Uterus (tissue), 4 donors: ENCODE results near the gene NDE1. TPM values are rescaled to one million over a fixed set of nuclear protein-coding genes. Genes with fewer than 3 reads are reported as not detected.
"Not testable (repeated sequence)": the region's sequence is repeated elsewhere in the genome, so short reads cannot be mapped to it uniquely, and the experiment has no call there.

Source experiments
- DNase-seq, 2 donors: peaks; one replicate each; pipeline ENCODE4 v3.0.0-alpha.2; 2019 to 2020
- H3K27ac ChIP-seq, 2 donors: fragments of 200-600 bp; sonication (generic); 1 replicate in 1 of 2; 2 replicates in 1 of 2; pipeline ENCODE4 v1.5.1; 2016 to 2018
- H3K27me3 ChIP-seq, 2 donors: fragments of 200-600 bp; sonication (generic); one replicate each; pipeline ENCODE4 v1.5.1; 2018 to 2019; ENCODE audit warnings: control low read depth in 1 of 2
- H3K36me3 ChIP-seq, 2 donors: fragments of 200-600 bp; sonication (generic); one replicate each; pipeline ENCODE4 v1.5.1; 2019; ENCODE audit warnings: control low read depth in 1 of 2
- H3K4me1 ChIP-seq, 2 donors: fragments of 200-600 bp; sonication (generic); one replicate each; pipeline ENCODE4 v1.5.1; 2018 to 2019; ENCODE audit warnings: control low read depth in 1 of 2
- H3K4me3 ChIP-seq, 2 donors: fragments of 200-600 bp; sonication (generic); 1 replicate in 1 of 2; 2 replicates in 1 of 2; pipeline ENCODE4 v1.5.1; 2018 to 2019; ENCODE audit warnings: mild to moderate bottlenecking in 1 of 2
- H3K9me3 ChIP-seq, 2 donors: fragments of 200-600 bp; sonication (generic); one replicate each; pipeline ENCODE4 v1.5.1; 2019; ENCODE audit warnings: control low read depth in 1 of 2
- CTCF ChIP-seq, 4 experiments: fragments of 200-600 bp in 2 of 4; fragments of 450-650 bp in 2 of 4; sonication (generic) in 2 of 4; IDR thresholded peaks; one replicate each; pipeline ENCODE4 v1.5.1; 2016 to 2019; ENCODE audit warnings: antibody characterized with exemption in 4 of 4, mild to moderate bottlenecking in 2 of 4, moderate library complexity in 1 of 4
- POLR2A ChIP-seq, 2 donors: fragments of 450-650 bp; IDR thresholded peaks; one replicate each; pipeline ENCODE4 v1.6.1; 2016; ENCODE audit warnings: antibody characterized with exemption in 2 of 2, mild to moderate bottlenecking in 1 of 2, moderate library complexity in 1 of 2
- intact Hi-C: fragments of 100-400 bp; cut with DNase I; formaldehyde crosslinking; loops from one replicate; pipeline ENCODE4 v1.15.1; 2023; ENCODE audit warnings: low total_unique reads
- total RNA-seq, 4 donors: library from RNA; depleted of rRNA in 3 of 4; stranded (reverse); fragments of >200 nt in 3 of 4; gene quantifications; one replicate each; pipeline versions ENCODE4 v1.1.0 to v1.2.4, GENCODE V29; 2014 to 2023
- donor health status: DM: yes; HTN: yes; CAD: no.

NDE1 gene
- total RNA-seq, 4 donors from 2014 or later = 23.8 to 53.4 (median 39.2) TPM

DNA sequence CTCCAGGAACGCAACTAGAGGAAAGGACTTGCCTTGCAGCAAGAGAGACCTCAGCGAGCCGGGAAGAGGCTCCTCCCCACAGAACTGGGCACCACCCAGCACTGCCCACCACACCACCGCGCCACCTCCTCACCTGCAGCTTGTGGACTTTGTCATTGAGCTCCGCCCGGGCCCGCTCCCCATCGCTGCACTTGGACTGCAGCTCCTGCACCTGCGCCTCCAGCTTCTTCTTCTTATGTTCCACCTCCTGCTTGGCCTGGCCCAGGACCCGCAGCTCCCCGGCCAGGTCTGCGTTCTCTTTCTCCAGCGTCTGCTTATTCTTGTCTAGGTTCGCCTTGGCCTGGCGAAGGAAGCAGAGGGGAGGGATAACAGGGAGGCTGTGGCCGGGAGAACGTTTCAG, 76.7 kb downstream of the NDE1 start:
- no peaks in the 10 kb centered on the region for H3K36me3 ChIP-seq
- no peaks in the 10 kb centered on the region for H3K9me3 ChIP-seq
- no peak for DNase-seq
- no peak for TF ChIP-seq CTCF (IDR thresholded peaks at IDR 0.05)
- no peak overlapping the region for H3K27ac ChIP-seq
- H3K27me3 ChIP-seq = no peaks in the 10 kb centered on the region
- H3K4me3 ChIP-seq = no peak overlapping the region
- intact Hi-C loops = no loop called here
- H3K4me1 ChIP-seq = no peaks in the 10 kb centered on the region

DNA sequence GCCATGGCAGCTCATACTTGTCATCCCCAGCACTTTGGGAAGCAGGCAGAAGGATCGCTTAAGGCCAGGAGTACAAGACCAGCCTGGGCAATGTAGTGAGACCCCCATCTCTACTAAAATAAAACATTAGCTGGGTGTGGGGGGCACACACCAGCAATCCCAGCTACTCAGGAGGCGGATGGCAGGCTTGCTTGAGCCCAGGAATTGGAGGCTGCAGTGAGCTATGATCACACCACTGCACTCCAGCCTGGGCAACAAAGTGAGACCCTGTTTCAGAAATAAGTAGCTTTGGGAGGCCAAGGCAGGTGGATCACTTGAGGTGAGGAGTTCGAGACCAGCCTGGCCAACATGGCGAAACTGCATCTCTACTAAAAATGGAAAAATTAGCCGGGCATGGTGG, 77.7 kb downstream of the NDE1 start:
- H3K4me3 ChIP-seq, intact Hi-C loops, H3K4me1 ChIP-seq, H3K9me3 ChIP-seq, H3K27ac ChIP-seq, H3K27me3 ChIP-seq, DNase-seq, H3K36me3 ChIP-seq: not testable (repeated sequence)

- no peak overlapping the region for H3K27ac ChIP-seq
- H3K4me3 ChIP-seq = no peak overlapping the region
- DNase-seq = no peak
- intact Hi-C loops = no loop called here
- no peaks in the 10 kb centered on the region for H3K36me3 ChIP-seq
- no peaks in the 10 kb centered on the region for H3K9me3 ChIP-seq
- no peaks in the 10 kb centered on the region for H3K4me1 ChIP-seq
- TF ChIP-seq CTCF (IDR thresholded peaks at IDR 0.05) (no peak), POLR2A (IDR thresholded peaks at IDR 0.05) (no peak)
- H3K27me3 ChIP-seq = no peaks in the 10 kb centered on the region
Measured at GRCh38 chr16:15729152-15729551, 79.1 kb downstream of the NDE1 start.

- no peaks in the 10 kb centered on the region for H3K36me3 ChIP-seq
- DNase-seq = no peak
- H3K27ac ChIP-seq = no peak overlapping the region
- no peak for TF ChIP-seq CTCF (IDR thresholded peaks at IDR 0.05)
- no peak for TF ChIP-seq POLR2A (IDR thresholded peaks at IDR 0.05)
- H3K9me3 ChIP-seq = no peaks in the 10 kb centered on the region
- no peaks in the 10 kb centered on the region for H3K4me1 ChIP-seq
- intact Hi-C loops = no loop called here
- no peak overlapping the region for H3K4me3 ChIP-seq
- no peaks in the 10 kb centered on the region for H3K27me3 ChIP-seq
Measured at GRCh38 chr16:15732416-15732815, 82.4 kb downstream of the NDE1 start.

DNA sequence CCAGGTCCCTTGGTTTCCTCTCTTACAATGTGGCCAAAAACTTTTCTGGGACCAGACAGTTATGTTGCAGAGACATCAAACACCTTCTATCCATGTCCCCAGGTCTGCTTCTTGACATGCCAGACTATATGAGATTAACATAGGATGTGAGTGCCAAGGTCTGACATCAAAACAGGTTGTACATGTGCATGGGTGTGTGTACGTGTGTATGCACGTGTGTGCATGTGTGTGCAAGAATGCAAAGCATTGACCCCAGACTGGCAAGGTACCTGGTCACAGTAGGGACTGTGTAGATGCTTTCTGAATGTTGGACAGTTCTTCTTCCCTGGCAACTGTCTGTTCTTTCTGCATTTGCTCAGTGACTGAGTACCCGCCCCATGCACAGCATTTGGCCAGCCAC, 85.6 kb downstream of the NDE1 start:
- H3K9me3 ChIP-seq = no peaks in the 10 kb centered on the region
- H3K27me3 ChIP-seq = no peaks in the 10 kb centered on the region
- H3K4me1 ChIP-seq = no peaks in the 10 kb centered on the region
- H3K27ac ChIP-seq = no peak overlapping the region
- no peak for TF ChIP-seq CTCF (IDR thresholded peaks at IDR 0.05)
- no peak for DNase-seq
- H3K36me3 ChIP-seq = no peaks in the 10 kb centered on the region
- H3K4me3 ChIP-seq = no peak overlapping the region
- intact Hi-C loops = no loop called here

DNA sequence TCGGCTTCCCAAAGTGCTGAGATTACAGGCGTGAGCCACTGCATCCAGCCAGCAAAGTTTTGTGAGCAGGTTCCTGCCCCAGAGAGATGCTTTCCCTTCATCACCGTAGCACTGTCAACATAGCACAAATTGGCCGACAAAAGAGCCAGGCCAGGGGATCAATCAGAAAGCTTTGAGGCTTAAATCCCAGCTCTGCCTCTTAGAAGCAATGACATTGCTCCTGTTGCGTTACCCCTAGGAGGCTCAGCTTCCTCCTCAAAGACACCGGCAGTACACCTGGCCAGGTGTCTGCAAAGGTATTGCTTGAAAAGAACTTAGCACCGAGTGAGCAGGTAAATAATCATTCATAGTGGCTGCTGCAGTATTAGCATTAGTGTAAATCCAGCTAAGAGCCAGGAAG, 86.5 kb downstream of the NDE1 start:
- no peaks in the 10 kb centered on the region for H3K4me1 ChIP-seq
- no peaks in the 10 kb centered on the region for H3K27me3 ChIP-seq
- TF ChIP-seq CTCF (IDR thresholded peaks at IDR 0.05) (no peak), POLR2A (IDR thresholded peaks at IDR 0.05) (no peak)
- no peak for DNase-seq
- no peak overlapping the region for H3K27ac ChIP-seq
- H3K9me3 ChIP-seq = no peaks in the 10 kb centered on the region
- no peaks in the 10 kb centered on the region for H3K36me3 ChIP-seq
- intact Hi-C loops = no loop called here
- H3K4me3 ChIP-seq = no peak overlapping the region
